Hepatocyte (in vitro differentiated cells): ENCODE results near the gene ZEB2. TPM values are rescaled to one million over a fixed set of nuclear protein-coding genes. Genes with fewer than 3 reads are reported as not detected.

Source experiments
- DNase-seq: peaks from one replicate; pipeline ENCODE4 v3.0.0-alpha.2; 2016; ENCODE audit warnings: low spot score
- H2AFZ ChIP-seq: fragments of 200-600 bp; sonication (generic); 2 replicates; pipeline ENCODE4 v1.6.0; 2016; ENCODE audit warnings: antibody characterized with exemption, mild to moderate bottlenecking
- H3K27ac ChIP-seq: fragments of 200-600 bp; sonication (generic); 2 replicates; pipeline ENCODE4 v1.5.1; 2016; ENCODE audit warnings: mild to moderate bottlenecking
- H3K27me3 ChIP-seq: fragments of 200-600 bp; sonication (generic); 2 replicates; pipeline ENCODE4 v1.6.1; 2016
- H3K36me3 ChIP-seq: fragments of 200-600 bp; sonication (generic); replicated peaks from 2 replicates; pipeline ENCODE4 v1.5.1; 2016; ENCODE audit warnings: low read depth; ENCODE audit not compliant: insufficient read depth
- H3K4me1 ChIP-seq: fragments of 200-600 bp; sonication (generic); 2 replicates; pipeline ENCODE4 v1.5.1; 2016; ENCODE audit warnings: mild to moderate bottlenecking, moderate library complexity; ENCODE audit not compliant: insufficient read depth
- H3K4me2 ChIP-seq: fragments of 200-600 bp; sonication (generic); 2 replicates; pipeline ENCODE4 v1.6.0; 2016
- H3K4me3 ChIP-seq: fragments of 200-600 bp; sonication (generic); 2 replicates; pipeline ENCODE4 v1.5.1; 2016; ENCODE audit warnings: mild to moderate bottlenecking
- H3K79me2 ChIP-seq: fragments of 200-600 bp; sonication (generic); 2 replicates; pipeline ENCODE4 v1.6.0; 2017; ENCODE audit warnings: mild to moderate bottlenecking
- H3K9me2 ChIP-seq: fragments of 200-600 bp; sonication (generic); replicated peaks from 2 replicates; pipeline ENCODE4 v1.6.0; 2017; ENCODE audit warnings: mild to moderate bottlenecking; ENCODE audit not compliant: insufficient read depth
- H3K9me3 ChIP-seq: fragments of 200-600 bp; sonication (generic); 2 replicates; pipeline ENCODE4 v1.5.1; 2016; ENCODE audit warnings: low read depth, mild to moderate bottlenecking
- H4K20me1 ChIP-seq: fragments of 200-600 bp; sonication (generic); 2 replicates; pipeline ENCODE4 v1.6.0; 2016; ENCODE audit warnings: mild to moderate bottlenecking; ENCODE audit not compliant: insufficient read depth, poor library complexity, severe bottlenecking
- CTCF ChIP-seq: fragments of 200-600 bp; sonication (generic); IDR thresholded peaks from 2 replicates; pipeline ENCODE4 v1.5.1; 2016; ENCODE audit warnings: antibody characterized with exemption, mild to moderate bottlenecking; ENCODE audit not compliant: poor library complexity
- EZH2 ChIP-seq: fragments of 200-600 bp; sonication (generic); IDR thresholded peaks from 2 replicates; pipeline ENCODE4 v1.6.1; 2016; ENCODE audit warnings: antibody characterized with exemption, mild to moderate bottlenecking, borderline replicate concordance
- EZH2phosphoT487 ChIP-seq: fragments of 200-600 bp; sonication (generic); IDR thresholded peaks from one replicate; pipeline ENCODE4 v1.6.1; 2018; ENCODE audit warnings: antibody characterized with exemption, mild to moderate bottlenecking, low read depth, moderate library complexity; ENCODE audit not compliant: unreplicated experiment, severe bottlenecking
- WGBS: methylation state at CpG from one replicate; pipeline ENCODE4 v1.1.6; 2016; ENCODE audit warnings: low lambda C conversion rate; ENCODE audit errors: missing lambda C conversion rate; 5-methylcytosine and 5-hydroxymethylcytosine counted together
- polyA plus RNA-seq: library from polyadenylated mRNA; unstranded; fragments of >200 nt; fragmentation: Nextera tagmentation; extraction: Ambion mirVana; gene quantifications from 2 replicates; pipeline ENCODE4 v1.2.1, GENCODE V29; 2016
- total RNA-seq: library from RNA; depleted of rRNA; stranded (reverse); fragments of >200 nt; gene quantifications from 2 replicates; pipeline ENCODE4 v1.2.3, GENCODE V29; 2014

Gene ZEB2
- total and polyA plus RNA-seq, 2 experiments from 2014 or later = 17.8 to 35.5 TPM

GRCh38 chr2:144348846-144349245 lies 171.1 kb downstream of the ZEB2 start:
- Histone ChIP-seq H3K4me3 (no peak overlapping the region), H3K4me2 (no peak overlapping the region), H3K4me1 (peaks cover 9% of the 10 kb centered on the region), H4K20me1 (no peaks in the 10 kb centered on the region), H3K79me2 (no peaks in the 10 kb centered on the region), H3K9me3 (no peaks in the 10 kb centered on the region), H3K27me3 (no peaks in the 10 kb centered on the region), H3K9me2 (no peaks in the 10 kb centered on the region), H3K27ac (no peak overlapping the region), H3K36me3 (no peaks in the 10 kb centered on the region), H2AFZ (no peak overlapping the region)
- DNase-seq = no peak
- 68% methylated on average over 2 of the region's 2 CpGs for WGBS
- no peak for TF ChIP-seq EZH2phosphoT487
- no peak for TF ChIP-seq CTCF
- TF ChIP-seq EZH2 = no peak

- H3K36me3 ChIP-seq = no peaks in the 10 kb centered on the region
- no peaks in the 10 kb centered on the region for H3K9me3 ChIP-seq
- no peaks in the 10 kb centered on the region for H3K27me3 ChIP-seq
- 78% methylated on average over 4 of the region's 4 CpGs for WGBS
- peaks cover 9% of the 10 kb centered on the region for H3K4me1 ChIP-seq
- H3K4me3 ChIP-seq = no peak overlapping the region
- H3K79me2 ChIP-seq = no peaks in the 10 kb centered on the region
- TF ChIP-seq CTCF (no peak), EZH2 (no peak), EZH2phosphoT487 (no peak)
- no peak overlapping the region for H2AFZ ChIP-seq
- H3K9me2 ChIP-seq = no peaks in the 10 kb centered on the region
- H4K20me1 ChIP-seq = no peaks in the 10 kb centered on the region
- DNase-seq = no peak
- no peak overlapping the region for H3K4me2 ChIP-seq
- no peak overlapping the region for H3K27ac ChIP-seq
Observed at GRCh38 chr2:144346229-144346628, 173.7 kb downstream of the ZEB2 start.

- Histone ChIP-seq H3K36me3 (no peaks in the 10 kb centered on the region), H3K4me2 (no peak overlapping the region), H3K4me3 (no peak overlapping the region), H3K79me2 (no peaks in the 10 kb centered on the region), H3K27ac (no peak overlapping the region), H3K9me3 (no peaks in the 10 kb centered on the region), H2AFZ (no peak overlapping the region), H3K27me3 (no peaks in the 10 kb centered on the region), H3K9me2 (no peaks in the 10 kb centered on the region), H4K20me1 (no peaks in the 10 kb centered on the region), H3K4me1 (no peaks in the 10 kb centered on the region)
- DNase-seq = no peak
- TF ChIP-seq EZH2phosphoT487 (no peak), EZH2 (no peak), CTCF (no peak)
- 61% methylated on average over 1 of the region's 1 CpG for WGBS
Observed at GRCh38 chr2:144343145-144343544, 176.8 kb downstream of the ZEB2 start.

GRCh38 chr2:144341538-144341937 lies 178.4 kb downstream of the ZEB2 start:
- WGBS = 75% methylated on average over 1 of the region's 1 CpG
- Histone ChIP-seq H3K79me2 (no peaks in the 10 kb centered on the region), H3K27me3 (no peaks in the 10 kb centered on the region), H3K4me3 (no peak overlapping the region), H3K9me3 (no peaks in the 10 kb centered on the region), H3K36me3 (no peaks in the 10 kb centered on the region), H3K9me2 (no peaks in the 10 kb centered on the region), H2AFZ (no peak overlapping the region), H3K27ac (no peak overlapping the region), H3K4me1 (no peaks in the 10 kb centered on the region), H3K4me2 (no peak overlapping the region), H4K20me1 (no peaks in the 10 kb centered on the region)
- TF ChIP-seq EZH2phosphoT487 (no peak), CTCF (no peak), EZH2 (no peak)
- no peak for DNase-seq
